Kidney epithelial cell (primary cell): Measurements from ENCODE around the gene ARMC3. TPM values are rescaled to one million over a fixed set of nuclear protein-coding genes. Genes with fewer than 3 reads are reported as not detected.

Experiments
- DNase-seq: peaks from one replicate; pipeline ENCODE4 v3.0.0-alpha.2; 2010; ENCODE audit warnings: low read depth
- H3K27me3 ChIP-seq: 2 replicates; pipeline ENCODE4 v1.6.0; 2011; ENCODE audit warnings: low read length; ENCODE audit not compliant: control insufficient read depth, insufficient read depth
- H3K36me3 ChIP-seq: 2 replicates; pipeline ENCODE4 v1.5.1; 2011; ENCODE audit warnings: low read length; ENCODE audit not compliant: control insufficient read depth, insufficient read depth
- H3K4me3 ChIP-seq: 2 replicates; pipeline ENCODE4 v1.5.1; 2011; ENCODE audit warnings: low read depth, mild to moderate bottlenecking, control low read depth, low read length
- CTCF ChIP-seq: IDR thresholded peaks from 2 replicates; pipeline ENCODE4 v1.5.1; 2011; ENCODE audit warnings: mild to moderate bottlenecking, moderate library complexity, low read length, control low read depth, inconsistent platforms; ENCODE audit not compliant: insufficient read depth, poor library complexity, severe bottlenecking
- total RNA-seq: library from RNA; depleted of rRNA; stranded (reverse); fragments of >200 nt; gene quantifications from 2 replicates; pipeline ENCODE4 v1.2.3, GENCODE V29; 2015

The ARMC3 gene
- total RNA-seq, 1 donor from 2014 or later, result 1.6 TPM

GRCh38 chr10:22998091-22998490 lies 70.2 kb downstream of the ARMC3 start:
- no peak for TF ChIP-seq CTCF
- H3K4me3 ChIP-seq, result no peak overlapping the region
- peaks cover 5% of the 10 kb centered on the region for H3K27me3 ChIP-seq
- no peak for DNase-seq
- H3K36me3 ChIP-seq, result no peaks in the 10 kb centered on the region

DNA sequence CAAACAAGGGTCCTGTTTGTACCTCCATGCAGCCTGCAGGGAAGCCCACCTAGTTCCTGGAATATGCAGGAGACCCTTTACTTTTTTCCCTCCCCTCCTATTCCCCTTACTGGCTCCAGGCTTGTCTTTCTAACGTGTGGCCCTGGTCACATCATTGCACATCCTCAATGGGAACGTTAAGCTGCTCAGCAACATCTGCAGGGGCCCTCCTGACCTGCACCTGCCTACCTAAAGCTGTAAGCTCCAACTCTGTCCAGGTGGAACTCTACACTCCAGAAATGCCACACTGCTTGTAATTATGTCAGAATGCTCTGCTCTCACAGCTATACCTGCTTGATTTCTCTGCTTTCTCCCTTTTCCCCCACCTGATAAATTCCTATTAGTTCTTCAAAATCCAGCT lies 72.1 kb downstream of the ARMC3 start:
- Histone ChIP-seq H3K27me3 (peaks cover 5% of the 10 kb centered on the region), H3K36me3 (no peaks in the 10 kb centered on the region), H3K4me3 (no peak overlapping the region)
- TF ChIP-seq CTCF, result no peak
- no peak for DNase-seq

GRCh38 chr10:23001901-23002516 lies 74.2 kb downstream of the ARMC3 start:
- TF ChIP-seq CTCF, result no peak
- Histone ChIP-seq H3K36me3 (no peaks in the 10 kb centered on the region), H3K4me3 (no peak overlapping the region), H3K27me3 (peaks cover 5% of the 10 kb centered on the region)
- DNase-seq, result no peak

- H3K27me3 ChIP-seq, result peaks cover 5% of the 10 kb centered on the region
- DNase-seq, result no peak
- H3K36me3 ChIP-seq, result no peaks in the 10 kb centered on the region
- no peak for TF ChIP-seq CTCF
- no peak overlapping the region for H3K4me3 ChIP-seq
These were observed 77.3 kb downstream of the ARMC3 start for GRCh38 chr10:23005150-23005549.

GRCh38 chr10:23013581-23014335 lies 85.9 kb downstream of the ARMC3 start:
- no peak for TF ChIP-seq CTCF
- Histone ChIP-seq H3K4me3 (no peak overlapping the region), H3K36me3 (no peaks in the 10 kb centered on the region), H3K27me3 (no peaks in the 10 kb centered on the region)
- no peak for DNase-seq

- DNase-seq, result no peak
- H3K27me3 ChIP-seq, result no peaks in the 10 kb centered on the region
These were observed 87.3 kb downstream of the ARMC3 start for GRCh38 chr10:23015021-23015707.

More at GRCh38 chr10:23015021-23015707, 87.3 kb downstream of the ARMC3 start:
- TF ChIP-seq CTCF, result no peak
- Histone ChIP-seq H3K4me3 (no peak overlapping the region), H3K36me3 (no peaks in the 10 kb centered on the region)
